BE2C (cell line): ENCODE measurements around the gene PC.
"Not testable (repeated sequence)": the region's sequence is repeated elsewhere in the genome, so short reads cannot be mapped to it uniquely, and the experiment has no call there.

Experiments
- DNase-seq: peaks from one replicate; pipeline ENCODE4 v3.0.0-alpha.2; 2020
- H3K27me3 ChIP-seq: fragments of 250-450 bp; sonication (Bioruptor Pico); 2 replicates; pipeline ENCODE4 v1.5.1; 2020; ENCODE audit warnings: mild to moderate bottlenecking
- H3K36me3 ChIP-seq: fragments of 250-450 bp; sonication (Bioruptor Pico); 2 replicates; pipeline ENCODE4 v1.5.1; 2020; ENCODE audit warnings: mild to moderate bottlenecking
- H3K4me1 ChIP-seq: fragments of 250-450 bp; sonication (Bioruptor Pico); 2 replicates; pipeline ENCODE4 v1.5.1; 2020
- H3K4me3 ChIP-seq: 2 replicates; pipeline ENCODE4 v1.5.1; 2011; ENCODE audit warnings: low read depth, low read length
- H3K9me3 ChIP-seq: fragments of 250-450 bp; sonication (Bioruptor Pico); 2 replicates; pipeline ENCODE4 v1.5.1; 2020
- TF ChIP-seq, protein P1 (sequence below): IDR thresholded peaks from 2 replicates; pipeline ENCODE4 v1.5.1; 2012; ENCODE audit warnings: mild to moderate bottlenecking, low read depth, low read length

PC gene

GRCh38 chr11:66810576-66811185 is 147.5 kb downstream of the PC start:
- no peaks in the 10 kb centered on the region for H3K9me3 ChIP-seq
- no peaks in the 10 kb centered on the region for H3K36me3 ChIP-seq
- no peak overlapping the region for H3K4me3 ChIP-seq
- no peaks in the 10 kb centered on the region for H3K4me1 ChIP-seq
- no peaks in the 10 kb centered on the region for H3K27me3 ChIP-seq
- TF ChIP-seq, protein P1, sequence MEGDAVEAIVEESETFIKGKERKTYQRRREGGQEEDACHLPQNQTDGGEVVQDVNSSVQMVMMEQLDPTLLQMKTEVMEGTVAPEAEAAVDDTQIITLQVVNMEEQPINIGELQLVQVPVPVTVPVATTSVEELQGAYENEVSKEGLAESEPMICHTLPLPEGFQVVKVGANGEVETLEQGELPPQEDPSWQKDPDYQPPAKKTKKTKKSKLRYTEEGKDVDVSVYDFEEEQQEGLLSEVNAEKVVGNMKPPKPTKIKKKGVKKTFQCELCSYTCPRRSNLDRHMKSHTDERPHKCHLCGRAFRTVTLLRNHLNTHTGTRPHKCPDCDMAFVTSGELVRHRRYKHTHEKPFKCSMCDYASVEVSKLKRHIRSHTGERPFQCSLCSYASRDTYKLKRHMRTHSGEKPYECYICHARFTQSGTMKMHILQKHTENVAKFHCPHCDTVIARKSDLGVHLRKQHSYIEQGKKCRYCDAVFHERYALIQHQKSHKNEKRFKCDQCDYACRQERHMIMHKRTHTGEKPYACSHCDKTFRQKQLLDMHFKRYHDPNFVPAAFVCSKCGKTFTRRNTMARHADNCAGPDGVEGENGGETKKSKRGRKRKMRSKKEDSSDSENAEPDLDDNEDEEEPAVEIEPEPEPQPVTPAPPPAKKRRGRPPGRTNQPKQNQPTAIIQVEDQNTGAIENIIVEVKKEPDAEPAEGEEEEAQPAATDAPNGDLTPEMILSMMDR, result no peak
- DNase-seq, result no peak

DNA sequence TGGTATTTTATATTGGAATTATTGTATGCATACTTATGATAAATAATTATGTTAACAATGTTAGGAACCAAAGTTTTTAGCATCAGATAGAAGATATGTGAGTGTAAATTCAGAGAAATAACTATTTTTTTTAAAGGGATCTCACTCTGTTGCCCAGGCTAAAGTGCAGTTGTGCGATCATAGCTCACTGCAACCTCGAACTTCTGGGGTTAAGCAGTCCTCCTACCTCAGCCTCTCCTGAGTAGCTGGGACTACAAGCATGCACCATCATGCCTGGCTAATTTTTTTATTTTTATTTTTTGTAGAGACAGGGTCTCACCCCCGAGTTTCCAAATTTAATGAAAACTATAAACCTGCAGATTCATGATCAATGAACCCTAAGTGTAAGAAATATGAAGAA is 148.6 kb downstream of the PC start:
- TF ChIP-seq, protein P1, result no peak
- DNase-seq, result no peak
- Histone ChIP-seq H3K36me3 (no peaks in the 10 kb centered on the region), H3K27me3 (no peaks in the 10 kb centered on the region), H3K9me3 (no peaks in the 10 kb centered on the region), H3K4me1 (no peaks in the 10 kb centered on the region), H3K4me3 (no peak overlapping the region)

DNA sequence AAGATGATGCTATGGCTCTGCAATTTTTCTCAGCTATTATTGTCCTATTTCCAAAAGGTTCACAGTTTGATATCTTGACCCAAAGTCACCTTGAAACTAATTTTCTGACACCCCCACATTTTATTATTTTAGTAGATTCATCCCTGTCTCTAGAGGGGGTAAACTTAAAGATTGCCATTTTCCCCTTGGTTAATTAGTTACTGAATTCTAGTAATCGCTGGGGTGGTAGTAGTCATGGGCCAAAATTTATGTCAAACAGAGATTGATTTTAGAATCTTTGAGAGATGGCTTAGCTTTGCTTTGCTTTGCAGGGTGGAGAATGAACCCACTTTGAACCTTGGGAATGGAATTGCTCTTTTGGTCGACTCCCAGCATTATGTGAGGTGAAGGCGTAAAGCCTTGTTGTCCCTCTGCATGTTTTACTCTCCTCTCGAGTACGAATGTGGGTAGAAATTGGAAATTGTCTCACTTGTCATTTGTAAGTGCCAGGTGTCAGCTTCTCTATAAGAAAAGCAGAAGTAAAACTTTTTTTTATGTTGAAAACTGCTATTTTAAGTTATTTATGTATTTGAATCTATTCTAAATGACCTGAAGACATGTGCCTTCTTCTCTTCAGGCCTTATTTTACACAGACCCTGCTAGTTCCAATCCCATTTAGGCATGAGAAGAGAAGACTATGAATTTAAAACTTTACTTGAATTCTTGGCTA is 157.3 kb downstream of the PC start:
- Histone ChIP-seq H3K4me1 (no peaks in the 10 kb centered on the region), H3K36me3 (no peaks in the 10 kb centered on the region), H3K27me3 (no peaks in the 10 kb centered on the region), H3K4me3 (no peak overlapping the region), H3K9me3 (no peaks in the 10 kb centered on the region)
- TF ChIP-seq, protein P1, result no peak
- no peak for DNase-seq

GRCh38 chr11:66799815-66800214 is 158.4 kb downstream of the PC start:
- H3K4me1 ChIP-seq, H3K9me3 ChIP-seq, H3K4me3 ChIP-seq, DNase-seq, H3K27me3 ChIP-seq, H3K36me3 ChIP-seq: not testable (repeated sequence)
